NCI-H1930 (cell line): Measurements from ENCODE around the gene HEPHL1.
A peak's percentile ranks its signal among the peaks of the same experiment; 100 is the strongest.
"Not testable (repeated sequence)": the region's sequence is repeated elsewhere in the genome, so short reads cannot be mapped to it uniquely, and the experiment has no call there.

Experiments used
- DNase-seq, 2 experiments: peaks; one replicate each; lab custom pipeline; 2025; lab: John Stamatoyannopoulos, UW

The HEPHL1 gene

DNA sequence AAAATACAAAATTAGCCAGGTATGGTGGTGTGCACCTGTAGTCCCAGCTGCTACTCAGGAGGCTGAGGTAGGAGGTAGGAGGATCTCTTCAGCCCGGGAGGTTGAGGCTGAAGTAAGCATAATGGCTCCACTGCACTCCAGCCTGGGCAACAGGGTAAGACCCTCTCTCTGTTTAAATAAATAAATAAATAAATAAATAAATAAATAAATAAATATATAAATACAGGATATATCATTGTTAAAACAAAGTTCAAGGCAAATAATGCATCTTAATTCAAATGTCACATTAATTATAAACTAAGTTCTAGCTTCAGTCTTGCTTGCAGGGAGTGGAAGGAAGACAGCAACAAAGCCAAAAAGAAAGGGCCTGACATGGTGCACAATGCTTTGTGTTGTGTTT is 63.0 kb downstream of the HEPHL1 start:
- DNase-seq = no peak

DNA sequence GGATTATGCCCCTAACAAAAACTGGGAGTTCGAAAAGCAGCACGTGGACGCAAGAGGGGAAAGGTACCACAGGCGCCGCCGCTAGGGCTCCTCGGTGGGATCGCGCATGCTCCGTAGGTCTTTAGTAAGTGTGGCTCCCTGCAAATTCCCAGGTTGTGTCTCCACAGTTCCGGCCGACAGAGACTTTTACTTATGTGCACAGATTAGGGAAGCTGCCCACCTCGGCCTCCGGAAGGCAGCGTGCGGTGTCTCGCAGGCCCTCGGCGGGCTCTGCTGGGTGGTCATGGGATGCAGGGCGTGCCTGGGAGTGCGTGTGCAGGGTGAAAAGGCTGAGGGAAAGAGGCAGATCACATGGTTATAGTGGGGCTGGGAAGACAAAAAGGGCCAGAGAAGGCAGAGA is 67.8 kb downstream of the HEPHL1 start:
- DNase-seq = no peak

DNA sequence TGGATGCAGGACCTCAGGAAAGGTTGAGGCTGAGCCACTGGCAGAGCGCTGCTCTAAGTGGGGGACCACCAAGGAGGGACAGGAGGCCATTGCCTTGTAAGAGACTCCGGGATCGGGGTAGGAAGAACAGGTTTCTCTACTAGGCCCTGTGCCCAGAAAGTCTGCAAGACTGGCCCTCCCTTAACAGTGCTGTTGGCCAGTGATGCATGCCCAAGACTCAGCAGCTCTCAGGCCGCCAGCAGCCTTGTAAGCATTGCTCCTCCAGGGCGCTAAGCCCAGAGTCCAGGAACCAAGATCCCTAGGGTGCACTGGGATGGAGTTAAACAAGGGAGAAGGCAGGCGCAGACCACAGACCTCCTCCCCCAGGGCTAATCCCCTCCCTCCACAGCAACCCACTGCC is 68.2 kb downstream of the HEPHL1 start:
- no peak for DNase-seq

DNA sequence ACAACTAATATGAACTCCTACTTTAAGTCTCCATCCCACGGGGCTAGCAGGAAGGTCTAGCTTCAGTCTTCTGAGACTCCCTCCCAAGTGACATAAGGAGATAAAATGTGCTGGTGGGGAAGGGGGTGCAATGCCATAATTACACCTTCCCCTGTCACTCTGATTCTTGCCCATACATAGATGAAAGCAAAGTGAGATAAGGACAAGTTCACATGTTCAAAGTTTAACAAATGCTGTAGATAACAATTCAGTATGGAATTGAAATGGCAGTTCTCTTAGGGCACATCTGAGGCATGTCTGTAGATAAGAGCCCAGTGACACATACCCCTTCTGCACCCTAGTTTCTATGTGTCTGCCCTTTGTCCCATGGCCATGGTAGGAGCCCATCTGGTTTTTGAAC is 69.2 kb downstream of the HEPHL1 start:
- DNase-seq = no peak

DNA sequence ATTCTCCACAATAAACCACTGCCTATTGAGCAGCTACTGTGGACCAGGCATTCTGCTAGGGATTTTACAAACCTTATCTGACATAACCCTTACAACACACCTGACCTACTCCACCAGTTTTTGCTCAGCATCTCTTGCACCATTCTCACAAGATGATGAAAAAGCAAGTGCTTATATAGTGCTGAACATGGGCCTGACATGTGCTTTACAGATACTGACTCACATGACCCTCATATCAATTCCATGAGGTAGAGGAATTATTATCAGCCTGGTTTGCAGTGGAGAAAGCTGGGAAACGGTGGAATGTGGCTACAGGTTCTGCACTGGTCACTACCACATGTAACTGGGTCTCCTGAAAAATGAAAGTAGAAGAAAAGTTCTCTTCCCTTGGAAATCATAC is 69.9 kb downstream of the HEPHL1 start:
- no peak for DNase-seq

DNA sequence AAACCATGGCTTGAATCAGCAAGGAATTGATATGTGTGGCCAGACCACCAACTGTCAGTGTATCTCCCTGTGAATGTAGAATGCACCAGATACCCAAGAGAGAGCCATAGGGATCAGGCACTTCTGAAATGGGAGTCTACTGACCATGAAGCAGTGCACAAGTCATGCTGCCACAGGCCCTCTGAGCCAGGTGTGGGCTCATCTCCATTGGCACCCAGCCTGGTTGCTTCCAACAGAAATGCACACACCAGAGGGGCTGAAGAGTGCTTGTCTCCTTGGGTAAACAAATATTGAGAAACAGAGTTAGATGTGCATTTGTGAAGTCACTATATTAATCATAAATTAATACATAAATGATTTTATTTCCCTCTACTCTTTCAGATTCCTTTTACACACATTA is 79.1 kb downstream of the HEPHL1 start:
- no peak for DNase-seq

DNA sequence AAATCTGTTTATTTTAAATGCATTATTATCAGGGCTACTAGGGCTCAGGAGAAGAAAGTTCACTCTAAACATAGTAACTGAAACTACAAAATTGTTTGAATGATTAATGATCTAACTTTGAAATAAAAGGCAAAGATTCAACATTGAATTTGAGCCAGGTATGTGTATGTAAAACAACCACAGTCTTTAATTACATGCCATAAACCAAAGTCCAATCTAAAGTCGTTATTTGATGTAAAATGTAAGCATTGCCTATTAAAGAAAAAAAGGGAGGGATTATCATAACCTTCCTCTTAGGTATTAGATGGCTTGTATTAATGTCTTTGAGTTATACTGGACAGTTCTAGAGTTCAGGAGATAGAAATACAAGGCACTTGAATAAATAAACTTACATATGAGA is 82.3 kb downstream of the HEPHL1 start:
- no peak for DNase-seq

DNA sequence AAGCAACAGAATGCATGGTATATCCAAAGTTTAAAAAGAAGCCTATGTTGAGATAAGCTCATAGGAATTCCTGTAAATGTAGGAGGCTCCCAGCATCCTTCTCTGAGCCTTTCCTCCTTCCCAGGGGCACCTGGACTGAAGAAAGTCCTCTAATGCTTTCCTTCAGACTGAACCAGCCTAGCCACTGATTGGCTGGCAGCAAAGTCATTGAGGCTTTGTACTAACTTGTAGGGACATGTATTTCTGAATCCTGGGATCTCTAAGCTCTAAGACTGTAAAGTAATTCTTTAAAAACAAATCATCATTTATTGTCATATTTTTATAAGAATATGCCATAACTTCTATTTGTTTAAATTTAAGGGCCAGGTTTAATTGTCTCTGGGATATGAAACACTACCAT is 83.6 kb downstream of the HEPHL1 start:
- DNase-seq = no peak

DNA sequence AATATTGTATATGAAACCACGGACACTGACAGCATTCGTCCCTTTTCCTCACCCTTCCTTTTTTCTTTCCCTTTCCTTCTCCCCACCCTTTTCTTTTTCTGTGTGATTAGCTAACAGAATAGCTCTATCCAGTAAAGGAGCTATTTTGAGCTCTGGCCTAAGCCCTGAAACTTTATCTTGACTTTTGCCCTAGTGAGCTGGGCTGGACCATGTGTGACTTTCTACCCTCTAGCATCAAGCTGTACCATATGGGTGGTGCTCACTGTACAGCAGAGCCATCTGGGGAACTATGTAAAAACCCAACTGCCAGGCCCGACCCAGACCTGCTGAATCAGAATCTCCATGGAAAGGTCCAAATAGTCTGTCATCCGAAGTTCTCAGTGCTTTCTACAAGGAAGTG is 85.6 kb downstream of the HEPHL1 start:
- no peak for DNase-seq

DNA sequence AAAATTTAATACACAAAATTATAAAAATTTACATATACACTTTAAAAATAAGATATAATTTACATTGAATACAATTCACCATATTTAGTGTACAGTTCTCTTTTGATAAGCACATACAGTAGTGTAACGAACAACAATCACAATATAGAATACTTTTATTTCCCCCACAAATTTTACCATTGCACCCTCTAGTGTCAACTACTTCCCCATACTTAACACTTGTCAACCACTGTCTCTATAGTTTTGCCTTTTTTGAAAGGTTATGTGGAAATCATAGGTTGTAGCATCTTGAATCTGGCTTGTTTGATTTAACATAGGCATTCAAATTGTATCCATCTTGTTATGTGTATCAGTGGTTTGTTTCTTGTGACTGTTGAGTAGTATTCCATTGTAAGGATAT is 86.2 kb downstream of the HEPHL1 start:
- no peak for DNase-seq

DNA sequence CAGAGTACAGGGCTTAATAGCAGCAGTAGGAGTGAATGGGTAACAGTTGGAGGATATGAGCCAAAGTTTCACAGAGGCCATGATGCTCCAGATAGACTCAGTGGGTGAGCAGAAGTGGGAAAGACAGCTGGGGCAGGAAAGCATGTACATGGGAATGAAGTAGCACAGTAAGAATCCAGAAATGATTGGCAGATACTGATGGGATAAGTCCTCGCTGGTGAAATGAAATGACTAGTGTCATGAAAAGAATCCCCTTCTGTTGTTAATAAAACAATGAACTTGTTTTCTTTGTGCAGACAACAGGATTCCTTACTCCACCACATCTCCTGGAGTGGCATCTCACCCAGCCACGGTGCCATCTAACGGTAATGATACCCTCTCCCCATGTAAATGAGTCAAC is 90.1 kb downstream of the HEPHL1 start:
- DNase-seq = no peak

DNA sequence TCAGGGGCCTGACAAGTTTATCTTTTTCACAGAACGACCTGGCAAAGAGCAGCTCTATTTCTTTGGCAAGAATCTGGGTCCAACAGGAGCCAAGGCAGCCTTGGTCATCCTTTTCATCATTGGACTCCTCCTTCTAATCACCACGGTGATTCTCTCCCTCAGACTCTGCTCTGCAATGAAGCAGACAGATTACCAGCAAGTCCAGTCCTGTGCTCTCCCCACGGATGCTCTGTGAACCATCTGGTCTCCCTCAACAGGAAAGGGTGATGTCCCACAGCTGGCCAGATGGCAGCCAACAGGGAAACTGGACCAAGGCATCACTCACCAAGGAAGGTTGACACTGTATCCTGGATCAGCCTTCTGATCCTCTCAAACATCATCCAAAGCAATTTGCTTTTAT is 90.5 kb downstream of the HEPHL1 start:
- DNase-seq = no peak

DNA sequence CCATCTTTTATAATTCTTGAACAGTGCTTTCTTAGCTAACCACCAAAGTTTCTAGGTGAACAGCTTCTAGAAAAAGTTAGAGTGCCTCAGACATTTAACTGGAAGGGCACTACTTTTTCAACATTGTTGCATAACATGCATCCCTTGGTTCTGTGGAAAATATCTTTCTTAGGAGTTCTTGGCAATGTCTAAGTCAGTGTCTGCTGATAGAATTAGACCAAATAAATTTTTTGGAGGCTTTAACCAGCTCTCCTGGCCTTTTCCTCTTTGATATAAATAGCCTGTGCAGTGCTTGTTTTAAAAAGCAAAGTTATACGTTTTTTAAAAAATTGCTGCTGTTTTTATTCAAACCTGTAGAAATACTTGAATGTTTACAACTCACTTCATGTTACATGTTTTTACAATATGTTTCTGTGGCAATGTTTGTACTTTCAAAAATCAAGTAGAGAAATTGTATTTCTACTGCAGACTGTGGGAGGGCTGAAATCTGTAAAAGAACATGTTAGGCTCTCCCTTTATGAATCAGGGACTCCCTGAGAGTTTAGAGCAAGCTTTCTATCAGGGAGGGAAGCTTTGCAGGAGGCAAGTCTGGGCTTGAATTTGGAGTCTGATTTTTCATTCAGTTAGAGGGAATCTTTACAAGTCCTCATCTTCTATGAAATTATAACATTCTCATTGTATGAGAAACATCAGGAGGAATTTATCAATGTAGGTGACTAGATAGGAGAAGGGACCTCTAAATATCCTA is 91.2 kb downstream of the HEPHL1 start:
- DNase-seq = no peak

DNA sequence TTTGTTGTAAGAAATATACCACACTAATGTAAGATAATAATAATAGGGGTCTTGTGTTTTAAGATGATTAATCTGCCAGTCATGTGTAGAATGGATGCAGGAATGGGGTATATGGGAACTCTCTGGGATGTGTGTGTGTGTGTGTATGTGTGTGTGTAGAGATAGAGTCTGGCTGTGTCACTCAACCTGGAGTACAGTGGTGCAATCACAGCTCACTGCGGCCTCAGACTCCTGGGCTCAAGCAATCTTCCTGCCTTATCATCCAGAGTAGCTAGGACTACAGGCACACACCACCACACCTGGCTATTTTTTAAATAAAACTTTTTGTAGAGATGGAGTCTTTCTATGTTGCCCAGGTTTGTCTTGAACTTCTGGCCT is 96.0 kb downstream of the HEPHL1 start:
- DNase-seq = no peak

DNA sequence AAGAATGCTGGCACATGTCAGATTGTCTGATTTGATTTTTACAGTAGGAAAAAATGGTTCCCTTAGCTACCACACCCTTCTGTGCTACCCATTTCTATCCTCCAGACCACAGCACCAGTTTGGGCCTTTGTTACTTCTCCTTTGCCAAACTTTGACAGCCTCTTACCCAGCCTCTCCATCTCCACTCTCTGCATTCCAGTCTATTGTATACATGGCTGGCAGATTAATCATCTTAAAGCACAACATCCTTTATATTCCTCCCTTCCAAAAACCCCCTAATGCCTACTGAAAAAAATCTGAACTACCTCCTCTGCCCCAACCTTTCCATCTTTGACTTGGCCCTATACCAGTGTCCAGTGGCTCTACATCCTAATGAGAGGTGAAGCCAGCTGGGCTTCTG is 96.7 kb downstream of the HEPHL1 start:
- no peak for DNase-seq

DNA sequence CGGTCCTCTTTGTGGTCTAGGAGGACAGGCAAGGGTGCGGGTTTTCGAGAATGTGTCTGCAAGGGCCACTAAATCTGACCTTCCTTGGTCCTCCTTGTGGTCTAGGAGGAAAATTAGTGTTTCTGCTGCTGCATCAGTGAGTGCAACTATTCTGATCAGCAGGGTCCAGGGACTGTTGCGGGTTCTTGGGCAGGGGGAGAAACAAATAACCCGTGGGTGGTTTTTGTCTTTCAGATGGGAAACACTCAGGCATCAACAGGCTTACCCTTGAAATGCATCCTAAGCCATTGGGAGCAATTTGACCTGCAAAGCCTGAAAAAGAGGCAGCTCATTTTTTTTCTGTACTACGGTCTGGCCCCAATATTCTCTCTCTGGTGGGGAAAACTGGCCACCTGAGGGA is 98.5 kb downstream of the HEPHL1 start:
- DNase-seq = not testable (repeated sequence)

DNA sequence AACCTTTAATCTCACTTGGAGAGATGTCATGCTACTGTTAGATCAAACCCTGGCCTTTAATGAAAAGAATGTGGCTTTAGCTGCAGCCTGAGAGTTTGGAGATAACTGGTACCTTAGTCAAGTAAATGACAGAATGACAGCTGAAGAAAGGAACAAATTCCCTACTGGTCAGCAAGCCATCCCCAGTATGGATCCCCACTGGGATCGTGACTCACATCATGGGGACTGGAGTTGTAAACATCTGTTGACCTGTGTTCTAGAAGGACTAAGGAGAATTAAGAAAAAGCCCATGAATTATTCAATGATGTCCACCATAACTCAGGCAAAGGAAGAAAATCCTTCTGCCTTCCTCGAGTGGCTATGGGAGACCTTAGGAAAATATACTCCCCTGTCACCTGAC is 99.4 kb downstream of the HEPHL1 start:
- not testable (repeated sequence) for DNase-seq

DNA sequence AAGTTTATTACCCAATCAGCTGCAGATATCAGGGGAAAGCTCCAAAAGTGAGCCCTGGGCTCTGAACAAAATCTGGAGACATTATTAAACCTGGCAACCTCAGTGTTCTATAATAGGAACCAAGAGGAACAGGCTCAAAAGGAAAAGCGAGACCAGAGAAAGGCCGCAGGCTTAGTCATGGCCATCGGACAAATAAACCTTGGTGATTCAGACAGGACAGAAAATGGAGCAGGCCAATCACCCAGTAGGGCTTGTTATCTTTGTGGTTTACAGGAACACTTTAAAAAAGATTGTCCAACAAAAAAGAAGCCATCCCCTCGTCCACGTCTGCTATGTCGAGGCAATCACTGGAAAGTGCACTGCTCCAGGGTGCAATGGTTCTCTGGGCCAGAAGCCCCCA is 99.8 kb downstream of the HEPHL1 start:
- DNase-seq = no peak

DNA sequence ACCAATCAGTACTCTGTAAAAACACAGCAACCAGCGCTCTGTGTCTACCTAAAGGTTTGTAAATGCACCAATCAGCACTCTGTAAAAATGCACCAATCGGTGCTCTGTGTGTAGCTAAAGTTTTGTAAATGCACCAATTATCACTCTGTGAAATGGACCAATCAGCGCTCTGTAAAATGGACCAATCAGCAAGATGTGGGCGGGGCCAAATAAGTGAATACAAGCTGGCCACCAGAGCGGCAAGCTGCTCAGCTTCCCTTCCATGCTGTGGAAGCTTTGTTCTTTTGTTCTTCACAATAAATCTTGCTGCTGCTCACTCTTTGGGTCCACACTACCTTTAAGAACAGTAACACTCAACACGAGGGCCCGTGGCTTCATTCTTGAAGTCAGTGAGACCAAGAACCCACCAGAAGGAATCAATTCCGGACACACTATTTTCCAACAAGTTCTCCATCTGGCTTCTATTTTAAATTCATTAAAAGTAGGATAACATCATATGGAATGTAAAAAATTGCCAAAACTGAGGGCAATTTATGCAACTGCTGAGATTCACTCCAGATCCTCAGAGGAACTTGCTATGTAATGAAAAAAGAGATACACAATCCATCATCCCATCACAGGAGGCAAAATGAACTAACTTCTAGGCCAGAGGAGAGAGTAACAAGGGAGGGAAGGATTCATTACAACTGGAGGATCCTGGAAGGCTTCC is 104.4 kb downstream of the HEPHL1 start:
- DNase-seq = no peak

DNA sequence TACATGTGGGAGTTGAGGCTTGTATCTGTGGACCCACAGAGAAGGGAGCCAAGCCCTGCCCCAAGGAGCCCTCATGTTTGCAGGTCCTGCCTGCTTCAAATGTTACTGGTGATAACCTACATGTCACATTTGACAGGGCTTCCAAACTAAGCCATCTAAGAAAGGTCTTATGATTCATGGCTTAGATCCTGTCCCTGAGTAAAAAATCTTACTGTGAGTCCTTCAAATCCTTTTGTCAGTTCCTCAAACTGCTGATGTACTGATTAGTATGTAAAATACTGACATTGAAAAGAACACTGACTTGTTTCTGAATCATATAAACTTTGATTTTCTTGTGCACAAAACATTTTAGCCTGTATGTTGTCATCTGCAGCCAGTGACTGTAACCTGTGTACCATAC is 106.5 kb downstream of the HEPHL1 start:
- no peak for DNase-seq

DNA sequence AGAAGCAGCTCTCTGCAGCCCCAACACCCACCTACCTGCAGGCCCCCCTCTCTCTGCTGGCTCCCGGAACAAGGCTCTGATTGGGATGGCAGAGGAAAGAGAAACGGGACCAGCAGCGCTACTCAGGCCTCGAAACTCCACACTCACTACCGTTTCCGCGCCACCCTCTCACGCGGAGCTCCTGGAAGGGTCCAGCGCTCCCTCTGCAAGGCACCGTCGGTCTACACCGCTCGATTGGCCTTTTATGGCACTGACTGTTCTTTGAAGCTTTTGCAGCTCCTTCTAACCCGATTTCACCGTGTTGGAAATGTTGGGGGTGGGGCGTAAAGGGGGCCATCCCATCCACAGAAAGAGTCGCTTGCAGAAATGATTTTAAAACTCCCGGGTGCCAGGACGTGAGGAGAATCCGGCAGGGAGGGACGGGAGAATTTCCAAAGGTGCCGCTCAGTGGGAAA is 107.2 kb downstream of the HEPHL1 start:
- DNase-seq = no peak

DNA sequence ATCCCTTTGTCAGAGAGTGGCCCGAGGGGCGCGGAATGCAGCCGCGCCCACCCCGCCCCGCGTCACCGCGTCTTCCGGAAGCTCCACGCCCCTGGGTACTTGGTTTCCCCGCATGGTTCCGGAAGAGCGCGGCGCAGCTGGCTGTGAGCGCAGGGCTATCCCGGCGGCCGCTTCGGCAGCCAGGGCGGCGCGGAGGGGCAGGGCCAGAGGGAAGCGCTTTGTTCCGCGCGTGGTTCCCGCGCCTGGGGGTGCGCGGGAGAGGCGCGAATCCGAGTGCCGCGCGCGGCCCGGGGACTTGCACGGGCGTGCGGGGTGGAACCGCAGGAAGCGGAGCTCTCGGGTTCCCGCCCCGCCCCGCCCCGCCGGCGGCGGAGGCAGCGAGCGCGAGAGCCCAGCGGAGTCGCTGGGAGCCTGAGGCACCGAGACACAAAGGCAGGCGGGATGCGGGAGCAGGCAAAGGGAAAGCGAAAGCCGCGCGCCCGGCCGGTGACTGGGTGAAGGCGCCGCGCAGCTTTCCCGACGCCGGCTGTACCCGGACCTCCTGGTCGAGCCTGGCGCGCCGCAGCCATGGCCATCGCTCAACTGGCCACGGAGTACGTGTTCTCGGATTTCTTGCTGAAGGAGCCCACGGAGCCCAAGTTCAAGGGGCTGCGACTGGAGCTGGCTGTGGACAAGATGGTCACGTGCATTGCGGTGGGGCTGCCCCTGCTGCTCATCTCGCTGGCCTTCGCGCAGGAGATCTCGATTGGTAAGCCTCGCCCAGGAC is 107.8 kb downstream of the HEPHL1 start, which contains the start of gene PANX1:
PANX1 (plus strand) TSS at position 96 of the 766 bp plus-strand sequence; CDS start at position 568, 472 bp downstream.
- peak; percentile 68 to 72 for DNase-seq
